WTC11 (cell line): Measurements from ENCODE around the gene CALN1. TPM values are rescaled to one million over a fixed set of nuclear protein-coding genes. Genes with fewer than 3 reads are reported as not detected.

Source experiments
- ATAC-seq: fragments of 200-7000 bp; cut with Tn5 transposase; 2 replicates; pipeline ENCODE4 v1.10.0; 2021; ENCODE audit warnings: mild to moderate bottlenecking, moderate library complexity
- CTCF ChIA-PET: fragments of 300-600 bp; sonication (Branson Sonifier 250); formaldehyde crosslinking; loops from one replicate; lab custom pipeline; 2021; ENCODE audit warnings: antibody characterized with exemption; lab: Charles Lee
- POLR2A ChIA-PET: fragments of 350-600 bp; sonication (Branson Sonifier 250); formaldehyde crosslinking; loops from one replicate; lab custom pipeline; 2021; ENCODE audit warnings: antibody characterized with exemption; lab: Charles Lee
- DNase-seq: peaks from one replicate; pipeline ENCODE4 v3.0.0; 2021; ENCODE audit warnings: low spot score
- H3K27ac Mint-ChIP-seq: 2 replicates; pipeline ENCODE4 v1.8.0; 2021; ENCODE audit warnings: mixed read lengths
- H3K27me3 Mint-ChIP-seq: 2 replicates; pipeline ENCODE4 v1.8.0; 2021; ENCODE audit warnings: low read depth, mild to moderate bottlenecking, moderate library complexity, mixed read lengths
- H3K36me3 Mint-ChIP-seq: 2 replicates; pipeline ENCODE4 v1.8.0; 2021; ENCODE audit warnings: mixed read lengths
- H3K4me1 Mint-ChIP-seq: 2 replicates; pipeline ENCODE4 v1.8.0; 2022; ENCODE audit warnings: mixed read lengths
- H3K4me3 Mint-ChIP-seq: 2 replicates; pipeline ENCODE4 v1.8.0; 2021; ENCODE audit warnings: mild to moderate bottlenecking, moderate library complexity, mixed read lengths
- H3K9me3 Mint-ChIP-seq: 2 replicates; pipeline ENCODE4 v1.8.0; 2021; ENCODE audit warnings: mixed read lengths
- ATF6 ChIP-seq: sonication (generic); formaldehyde crosslinking; IDR thresholded peaks from 2 replicates; pipeline ENCODE4 v1.8.1; 2023; ENCODE audit warnings: mild to moderate bottlenecking, missing genetic modification reagents
- CDX4 ChIP-seq: fragments of 250-450 bp; sonication (Bioruptor Pico); IDR thresholded peaks from 2 replicates; pipeline ENCODE4 v1.9.0; 2021; ENCODE audit warnings: moderate library complexity, mild to moderate bottlenecking, inconsistent platforms, borderline replicate concordance
- E2F1 ChIP-seq: sonication (generic); formaldehyde crosslinking; IDR thresholded peaks from 2 replicates; pipeline ENCODE4 v1.8.0; 2022; ENCODE audit warnings: mild to moderate bottlenecking, missing genetic modification reagents
- E2F4 ChIP-seq: sonication (generic); formaldehyde crosslinking; IDR thresholded peaks from 2 replicates; pipeline ENCODE4 v1.8.1; 2022; ENCODE audit warnings: low read depth, mild to moderate bottlenecking, moderate library complexity, missing genetic modification reagents, borderline replicate concordance
- HMGA2 ChIP-seq: fragments of 250-450 bp; sonication (Bioruptor Pico); IDR thresholded peaks from 2 replicates; pipeline ENCODE4 v1.4.0; 2021; ENCODE audit warnings: mild to moderate bottlenecking, moderate library complexity
- HMGXB4 ChIP-seq: sonication (generic); formaldehyde crosslinking; IDR thresholded peaks from 2 replicates; pipeline ENCODE4 v1.8.1; 2023; ENCODE audit warnings: mild to moderate bottlenecking, moderate library complexity, missing genetic modification reagents
- MXD4 ChIP-seq: fragments of 250-450 bp; sonication (Bioruptor Pico); IDR thresholded peaks from 2 replicates; pipeline ENCODE4 v1.8.0; 2021; ENCODE audit warnings: mild to moderate bottlenecking, moderate library complexity, borderline replicate concordance
- PREB ChIP-seq: sonication (generic); formaldehyde crosslinking; IDR thresholded peaks from 2 replicates; pipeline ENCODE4 v1.8.1; 2022; ENCODE audit warnings: mild to moderate bottlenecking, missing genetic modification reagents, moderate library complexity, borderline replicate concordance
- RORB ChIP-seq: fragments of 250-450 bp; sonication (Bioruptor Pico); IDR thresholded peaks from 2 replicates; pipeline ENCODE4 v1.9.0; 2021; ENCODE audit warnings: mild to moderate bottlenecking
- TCF7 ChIP-seq: sonication (generic); formaldehyde crosslinking; IDR thresholded peaks from 2 replicates; pipeline ENCODE4 v1.8.0; 2022; ENCODE audit warnings: mild to moderate bottlenecking, low read depth, missing genetic modification reagents, moderate library complexity
- TEAD1 ChIP-seq: sonication (generic); formaldehyde crosslinking; IDR thresholded peaks from 2 replicates; pipeline ENCODE4 v1.8.0; 2022; ENCODE audit warnings: mild to moderate bottlenecking, missing genetic modification reagents
- TP53 ChIP-seq: sonication (generic); formaldehyde crosslinking; IDR thresholded peaks from 2 replicates; pipeline ENCODE4 v1.8.1; 2023; ENCODE audit warnings: mild to moderate bottlenecking, missing genetic modification reagents
- USF1 ChIP-seq: sonication (generic); formaldehyde crosslinking; IDR thresholded peaks from 2 replicates; pipeline ENCODE4 v1.8.0; 2022; ENCODE audit warnings: mild to moderate bottlenecking, missing genetic modification reagents
- ZMAT4 ChIP-seq: fragments of 250-450 bp; sonication (Bioruptor Pico); IDR thresholded peaks from 2 replicates; pipeline ENCODE4 v1.9.0; 2021; ENCODE audit warnings: mild to moderate bottlenecking
- ZNF232 ChIP-seq: sonication (generic); formaldehyde crosslinking; IDR thresholded peaks from 2 replicates; pipeline ENCODE4 v1.8.0; 2022; ENCODE audit warnings: mild to moderate bottlenecking, missing genetic modification reagents
- ZNF263 ChIP-seq: sonication (generic); formaldehyde crosslinking; IDR thresholded peaks from 2 replicates; pipeline ENCODE4 v1.8.1; 2022; ENCODE audit warnings: low read depth, mild to moderate bottlenecking, moderate library complexity, missing genetic modification reagents
- ZNF317 ChIP-seq: sonication (generic); formaldehyde crosslinking; IDR thresholded peaks from 2 replicates; pipeline ENCODE4 v1.8.1; 2023; ENCODE audit warnings: low read depth, mild to moderate bottlenecking, moderate library complexity, missing genetic modification reagents, borderline replicate concordance
- ZNF425 ChIP-seq: fragments of 250-450 bp; sonication (Bioruptor Pico); conservative IDR thresholded peaks from 2 replicates; pipeline ENCODE4 v1.9.0; 2021; ENCODE audit warnings: mild to moderate bottlenecking
- ZNF512 ChIP-seq: sonication (generic); formaldehyde crosslinking; IDR thresholded peaks from 2 replicates; pipeline ENCODE4 v1.8.1; 2022; ENCODE audit warnings: missing genetic modification reagents, borderline replicate concordance
- total RNA-seq: library from RNA; stranded (reverse); gene quantifications from 3 replicates; pipeline ENCODE4 v1.2.3, GENCODE V29; 2021

CALN1 gene
- total RNA-seq, 1 experiment from 2014 or later: 10.5 TPM

GRCh38 chr7:72196176-72196575, 216.0 kb downstream of the CALN1 start:
- no peak for ATAC-seq
- Mint-ChIP-seq H3K27me3 (no peaks in the 10 kb centered on the region), H3K36me3 (peaks cover 2% of the 10 kb centered on the region; the same call in 1 of the 2 replicates), H3K9me3 (no peaks in the 10 kb centered on the region), H3K27ac (no peak overlapping the region), H3K4me3 (no peak overlapping the region), H3K4me1 (no peaks in the 10 kb centered on the region)
- POLR2A ChIA-PET: no interaction called here
- CTCF ChIA-PET: no interaction called here
- DNase-seq: no peak
- no peak for TF ChIP-seq ZNF425
- TF ChIP-seq TCF7 (CRISPR knock-in tag): no peak

- no peak for ATAC-seq
- TF ChIP-seq E2F1 (CRISPR knock-in tag): no peak
- no peak for TF ChIP-seq ZNF263 (CRISPR knock-in tag)
- TF ChIP-seq ZMAT4 (CRISPR knock-in tag): no peak
- no peak for TF ChIP-seq TEAD1 (CRISPR knock-in tag)
- TF ChIP-seq RORB (CRISPR knock-in tag): no peak
- no peak for TF ChIP-seq CDX4 (CRISPR knock-in tag)
- TF ChIP-seq HMGXB4 (CRISPR knock-in tag): no peak
- no peak for TF ChIP-seq ZNF317 (CRISPR knock-in tag)
- no peak for TF ChIP-seq MXD4 (CRISPR knock-in tag)
- TF ChIP-seq TP53 (CRISPR knock-in tag): no peak
- no peak for TF ChIP-seq ZNF512 (CRISPR knock-in tag)
- no peak for TF ChIP-seq ZNF232 (CRISPR knock-in tag)
- no peak for TF ChIP-seq PREB (CRISPR knock-in tag)
- no peak for TF ChIP-seq E2F4 (CRISPR knock-in tag)
- TF ChIP-seq HMGA2 (CRISPR knock-in tag): no peak
- TF ChIP-seq USF1: no peak
- no peak for TF ChIP-seq ATF6
These were observed 221.2 kb downstream of the CALN1 start for GRCh38 chr7:72190919-72191318.

More at GRCh38 chr7:72190919-72191318, 221.2 kb downstream of the CALN1 start:
- ChIA-PET CTCF (interaction anchor here (0.9 kb wide), 1 partner anchor 30 kb away, joined by 5 read pairs; no protein-coding TSS in a partner anchor), POLR2A (no interaction called here)
- peaks cover 17% of the 10 kb centered on the region for H3K4me1 Mint-ChIP-seq
- no peaks in the 10 kb centered on the region for H3K27me3 Mint-ChIP-seq
- H3K4me3 Mint-ChIP-seq: no peak overlapping the region
- no peaks in the 10 kb centered on the region for H3K9me3 Mint-ChIP-seq
- H3K36me3 Mint-ChIP-seq: no peaks in the 10 kb centered on the region
- DNase-seq: no peak
- no peak overlapping the region for H3K27ac Mint-ChIP-seq
